MCF 10A (cell line): ENCODE measurements around the gene LGALS3. TPM values are rescaled to one million over a fixed set of nuclear protein-coding genes. Genes with fewer than 3 reads are reported as not detected.

Experiments used
- BruUV-seq: library from RNA; stranded (reverse); fragments of 400-500 nt; replicated peaks from 2 replicates; lab custom pipeline; 2021; lab: Mats Ljungman, UMichigan
- CTCF ChIA-PET: fragments of 300-600 bp; sonication (Branson Sonifier 250); formaldehyde crosslinking; extraction: SDS; loops from one replicate; lab custom pipeline; 2021; ENCODE audit warnings: antibody characterized with exemption, inconsistent platforms; lab: Yijun Ruan, JAX
- POLR2A ChIA-PET: fragments of 300-600, 350-650 bp; sonication (Branson Sonifier 250); formaldehyde crosslinking; extraction: SDS; loops from one replicate; lab custom pipeline; 2020; ENCODE audit warnings: antibody characterized with exemption, inconsistent platforms; lab: Yijun Ruan, JAX
- DNase-seq: peaks from one replicate; pipeline ENCODE4 v3.0.0-alpha.2; 2018; ENCODE audit not compliant: unreplicated experiment
- H3K27ac Mint-ChIP-seq: one replicate; pipeline ENCODE4 v1.8.0; 2022; ENCODE audit warnings: mild to moderate bottlenecking, low read depth, mixed read lengths; ENCODE audit not compliant: unreplicated experiment
- H3K27me3 Mint-ChIP-seq: one replicate; pipeline ENCODE4 v1.8.0; 2022; ENCODE audit warnings: mixed read lengths; ENCODE audit not compliant: insufficient read depth, unreplicated experiment
- H3K36me3 Mint-ChIP-seq: one replicate; pipeline ENCODE4 v1.8.0; 2022; ENCODE audit warnings: mild to moderate bottlenecking, moderate library complexity, mixed read lengths; ENCODE audit not compliant: insufficient read depth, unreplicated experiment
- H3K4me1 Mint-ChIP-seq: one replicate; pipeline ENCODE4 v1.8.0; 2022; ENCODE audit warnings: mixed read lengths; ENCODE audit not compliant: insufficient read depth, unreplicated experiment
- H3K4me3 Mint-ChIP-seq: one replicate; pipeline ENCODE4 v1.8.0; 2022; ENCODE audit warnings: mild to moderate bottlenecking, moderate library complexity, mixed read lengths; ENCODE audit not compliant: unreplicated experiment
- H3K9me3 Mint-ChIP-seq: one replicate; pipeline ENCODE4 v1.8.0; 2022; ENCODE audit warnings: mixed read lengths; ENCODE audit not compliant: unreplicated experiment
- CTCF ChIP-seq: fragments of 200-600 bp; IDR thresholded peaks from one replicate; pipeline ENCODE4 v1.8.0; 2022; ENCODE audit warnings: antibody characterized with exemption, mild to moderate bottlenecking; ENCODE audit not compliant: unreplicated experiment
- intact Hi-C: fragments of 100-400 bp; cut with micrococcal nuclease; formaldehyde crosslinking; loops from 2 replicates; pipeline ENCODE4 v1.14.1; 2022
- total RNA-seq: library from RNA; stranded (reverse); gene quantifications from 2 replicates; pipeline ENCODE4 v1.2.3, GENCODE V29; 2022

The LGALS3 gene
- total RNA-seq, 1 experiment from 2014 or later: 154 TPM

DNA sequence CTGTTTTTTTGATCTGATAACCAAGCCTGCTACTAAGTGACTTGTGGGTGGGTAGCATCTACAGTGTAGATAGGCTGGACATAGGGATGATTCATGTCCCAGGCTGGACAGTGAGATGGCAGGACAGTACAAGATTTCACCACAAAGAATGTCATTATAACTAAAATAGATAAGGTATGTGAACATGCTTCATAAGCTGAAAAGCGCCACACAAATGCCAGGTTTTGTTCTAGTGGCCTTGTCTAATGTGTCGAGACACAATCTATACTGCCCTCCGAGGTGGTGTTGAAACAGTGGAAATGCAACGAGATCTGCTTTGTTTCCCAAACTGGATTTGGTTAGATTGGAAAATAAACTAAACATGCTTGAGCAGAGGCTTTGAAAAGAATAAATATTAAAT, 4.4 kb downstream of the LGALS3 start:
- ChIA-PET POLR2A (interaction anchor here (1.1 to 12.8 kb wide), 4 partner anchors 12 to 56 kb away, joined by 3 to 385 read pairs (median 8); no protein-coding TSS in a partner anchor), CTCF (interaction anchor here (1.1 kb wide), 2 partner anchors 31 to 43 kb away, joined by 3 to 5 read pairs; no protein-coding TSS in a partner anchor)
- H3K4me1 Mint-ChIP-seq: peaks cover 31% of the 10 kb centered on the region
- no peak for TF ChIP-seq CTCF
- intact Hi-C loops: no loop called here
- DNase-seq: no peak
- peaks cover 59% of the 10 kb centered on the region for H3K36me3 Mint-ChIP-seq
- H3K9me3 Mint-ChIP-seq: no peaks in the 10 kb centered on the region
- no TSS peak for BruUV-seq
- no peak overlapping the region for H3K4me3 Mint-ChIP-seq
- H3K27ac Mint-ChIP-seq: no peak overlapping the region
- H3K27me3 Mint-ChIP-seq: no peaks in the 10 kb centered on the region

- Mint-ChIP-seq H3K27me3 (no peaks in the 10 kb centered on the region), H3K36me3 (peaks cover 82% of the 10 kb centered on the region), H3K27ac (peak overlapping the region; percentile 76), H3K4me1 (peaks cover 31% of the 10 kb centered on the region), H3K9me3 (no peaks in the 10 kb centered on the region), H3K4me3 (no peak overlapping the region)
- no peak for TF ChIP-seq CTCF
- no peak for DNase-seq
- ChIA-PET CTCF (interaction anchor here (0.9 to 1.2 kb wide), 2 partner anchors 12 to 58 kb away, joined by 3 to 4 read pairs; no protein-coding TSS in a partner anchor), POLR2A (interaction anchor here (0.7 to 12.8 kb wide), 8 partner anchors 9 to 84 kb away, joined by 3 to 385 read pairs (median 6); partner anchors contain the start of gene MAPK1IP1L)
- BruUV-seq: no TSS peak
- intact Hi-C loops: no loop called here
These were observed 7.2 kb downstream of the LGALS3 start for GRCh38 chr14:55136241-55136640.

- BruUV-seq: no TSS peak
- Mint-ChIP-seq H3K27me3 (no peaks in the 10 kb centered on the region), H3K36me3 (peaks cover 87% of the 10 kb centered on the region), H3K27ac (peak overlapping the region; percentile 76), H3K4me1 (peaks cover 24% of the 10 kb centered on the region), H3K4me3 (peak overlapping the region; percentile 47), H3K9me3 (no peaks in the 10 kb centered on the region)
- ChIA-PET CTCF (interaction anchor here (0.7 to 2.6 kb wide), 9 partner anchors 13 to 59 kb away, joined by 3 to 17 read pairs (median 4); no protein-coding TSS in a partner anchor), POLR2A (interaction anchor here (0.8 to 3.6 kb wide), 16 partner anchors 8 to 86 kb away, joined by 3 to 29 read pairs (median 4); partner anchors contain the start of genes LGALS3 and MAPK1IP1L)
- peak; percentile 62 for DNase-seq
- intact Hi-C loops: no loop called here
- no peak for TF ChIP-seq CTCF
These were observed 8.1 kb downstream of the LGALS3 start for GRCh38 chr14:55136885-55137786.

GRCh38 chr14:55138091-55138490, 9.0 kb downstream of the LGALS3 start:
- peaks cover 91% of the 10 kb centered on the region for H3K36me3 Mint-ChIP-seq
- no peaks in the 10 kb centered on the region for H3K9me3 Mint-ChIP-seq
- DNase-seq: no peak
- H3K27ac Mint-ChIP-seq: peak overlapping the region; percentile 76
- H3K4me1 Mint-ChIP-seq: peaks cover 24% of the 10 kb centered on the region
- H3K4me3 Mint-ChIP-seq: no peak overlapping the region
- no peaks in the 10 kb centered on the region for H3K27me3 Mint-ChIP-seq
- no TSS peak for BruUV-seq
- ChIA-PET POLR2A (interaction anchor here (0.8 to 3.6 kb wide), 13 partner anchors 9 to 87 kb away, joined by 3 to 29 read pairs (median 4); partner anchors contain the start of genes LGALS3 and MAPK1IP1L), CTCF (interaction anchor here (0.6 to 2.6 kb wide), 9 partner anchors 12 to 60 kb away, joined by 3 to 17 read pairs (median 5); no protein-coding TSS in a partner anchor)
- peak; percentile 20 for TF ChIP-seq CTCF
- intact Hi-C loops: no loop called here
